GM21576 (cell line): ENCODE measurements around the gene RFX4.

ENCODE experiments used
- ATAC-seq: cut with Tn5 transposase; IDR thresholded peaks from one replicate; pipeline ENCODE4 v1.9.1; 2021; ENCODE audit warnings: mild to moderate bottlenecking, moderate library complexity; ENCODE audit not compliant: unreplicated experiment

RFX4 gene

DNA sequence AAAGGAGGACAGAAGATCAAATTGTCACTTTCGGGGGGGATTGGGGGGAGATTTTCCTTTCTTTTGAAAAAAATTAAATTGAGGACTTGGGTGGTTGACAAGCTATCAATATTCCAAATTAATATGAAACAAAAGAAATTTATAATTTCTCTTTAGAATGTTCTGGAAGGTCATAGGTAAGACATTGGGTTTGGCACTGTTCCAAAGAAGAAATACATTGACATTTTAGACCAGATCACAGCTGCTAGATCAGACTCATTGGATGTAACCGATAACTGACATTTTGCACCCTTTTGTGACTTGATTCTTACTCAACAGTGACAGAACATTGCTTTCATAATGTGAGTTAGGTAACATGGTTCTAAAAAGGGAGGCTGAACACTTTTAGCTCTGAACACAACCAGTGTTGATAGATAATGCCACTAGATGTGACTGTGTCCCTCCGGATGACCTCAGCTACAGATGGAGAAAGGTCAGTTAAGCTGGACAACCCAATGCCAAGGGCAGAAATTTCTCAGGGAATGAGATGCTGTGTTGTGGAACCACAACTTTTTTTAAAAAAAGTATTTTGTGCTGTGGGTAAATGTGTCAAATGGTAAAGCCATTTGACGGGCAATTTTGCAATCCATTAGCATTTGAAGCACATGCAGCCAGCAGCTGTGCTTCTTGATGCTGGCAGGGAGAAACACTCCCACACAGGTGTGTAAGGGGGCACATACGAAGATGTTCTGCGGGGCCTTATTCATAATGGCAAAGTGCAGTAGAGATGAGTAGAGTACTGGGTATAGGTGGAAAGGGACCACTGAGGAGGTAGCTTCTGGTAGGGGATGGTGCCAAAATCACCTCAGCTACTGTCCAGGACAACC lies 62.9 kb downstream of the RFX4 start:
- ATAC-seq = no peak

GRCh38 chr12:106646472-106646871 lies 63.7 kb downstream of the RFX4 start:
- no peak for ATAC-seq

- ATAC-seq = no peak
Observed at GRCh38 chr12:106647793-106648514, 65.2 kb downstream of the RFX4 start.

- no peak for ATAC-seq
Observed at GRCh38 chr12:106648736-106649135, 65.9 kb downstream of the RFX4 start.

DNA sequence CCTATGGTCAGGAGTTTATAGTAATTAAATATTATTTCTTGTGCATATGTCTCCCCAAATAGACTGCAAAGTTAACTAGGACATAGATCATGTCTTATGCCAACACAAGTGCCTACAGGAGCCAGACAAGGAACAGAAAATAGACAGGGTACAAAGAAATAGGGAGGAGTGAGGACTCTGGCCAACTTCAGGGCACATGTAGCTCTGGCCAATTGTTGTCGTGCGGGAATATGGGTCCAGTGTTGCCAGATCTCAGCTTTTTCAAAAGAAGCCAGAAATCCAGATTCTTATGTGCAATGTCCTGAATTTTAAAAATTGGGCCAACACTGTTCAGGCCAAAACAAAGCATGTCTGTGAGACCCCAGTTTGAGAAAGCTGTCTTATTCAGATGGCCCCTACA lies 68.7 kb downstream of the RFX4 start:
- no peak for ATAC-seq

DNA sequence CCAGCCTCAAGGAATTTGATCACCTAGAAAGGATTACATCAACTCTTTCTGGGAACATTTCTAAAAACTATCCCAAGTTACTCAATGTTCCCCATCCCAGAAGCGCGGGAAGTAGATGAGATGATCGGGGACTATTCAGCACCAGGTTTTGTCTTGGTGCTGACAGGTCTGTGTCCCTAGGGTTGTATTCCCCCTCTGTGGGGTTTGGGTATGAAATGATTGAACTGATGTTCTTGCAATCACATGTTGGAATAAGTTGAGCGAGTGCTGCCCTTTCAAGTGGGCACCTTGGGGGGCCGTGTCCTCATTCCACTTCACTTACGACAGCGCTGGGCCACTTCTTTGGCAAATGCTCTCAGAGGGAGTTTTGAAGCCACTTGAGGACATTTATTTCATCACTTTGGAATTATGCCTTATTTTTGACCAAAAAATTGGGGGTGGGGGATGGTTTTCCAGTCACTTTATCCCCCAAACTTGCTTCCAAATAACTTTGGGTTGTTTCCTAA lies 69.8 kb downstream of the RFX4 start:
- ATAC-seq = no peak

DNA sequence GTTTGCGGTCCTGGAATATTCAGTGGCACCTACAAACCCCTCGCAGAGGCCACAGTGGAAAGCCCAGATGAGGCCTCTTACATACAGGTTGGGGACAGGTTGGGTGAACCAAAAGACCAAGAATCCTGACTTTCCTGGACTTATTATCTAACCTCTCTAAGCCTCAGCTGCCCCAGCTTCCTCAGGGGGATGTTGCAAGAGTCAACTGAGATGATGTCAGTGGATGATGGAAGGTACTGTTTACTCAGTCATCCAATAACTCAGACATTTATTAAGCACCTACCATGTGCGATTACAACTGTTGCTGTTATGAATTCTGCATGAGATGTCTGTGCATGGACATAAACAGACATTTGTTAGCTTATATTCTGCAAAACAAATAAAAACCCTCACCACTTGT lies 72.8 kb downstream of the RFX4 start:
- ATAC-seq = no peak

DNA sequence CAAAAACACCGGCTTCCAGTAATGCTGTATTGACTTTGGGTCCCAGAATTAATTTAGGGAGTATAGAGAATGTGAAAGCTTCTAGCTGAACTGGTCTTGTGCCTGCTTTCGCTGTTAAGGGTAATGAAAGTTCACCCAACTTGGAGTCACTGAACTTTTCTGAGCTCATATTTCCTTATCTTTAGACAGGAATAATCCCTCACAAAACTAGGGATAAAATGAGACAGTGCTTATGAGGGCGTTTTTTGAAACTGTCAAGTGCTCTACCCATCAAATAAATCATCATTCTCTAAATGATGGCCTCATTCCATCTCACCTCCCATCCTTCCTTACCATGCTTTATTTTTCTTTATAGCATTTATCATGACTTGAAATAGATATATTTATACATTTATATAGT lies 74.7 kb downstream of the RFX4 start:
- ATAC-seq = no peak

DNA sequence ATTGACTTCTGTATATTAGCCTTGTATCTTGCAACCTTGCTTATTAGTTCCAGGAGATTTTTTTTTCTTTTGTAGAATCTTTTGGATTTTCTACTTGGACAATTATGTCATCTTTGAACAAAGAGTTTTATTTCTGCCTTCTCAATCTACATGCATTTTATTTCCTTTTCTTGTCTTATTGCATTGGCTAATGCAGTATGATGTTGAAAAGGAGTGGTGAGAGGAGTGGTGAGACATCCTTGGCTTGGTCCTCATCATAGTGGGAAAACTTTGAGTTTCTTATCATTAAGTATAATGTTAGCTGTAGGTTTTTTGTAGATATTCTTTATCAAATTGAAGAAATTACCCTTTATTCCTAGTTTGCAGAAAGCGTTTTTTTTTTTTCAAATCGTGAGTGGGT lies 80.6 kb downstream of the RFX4 start:
- no peak for ATAC-seq

DNA sequence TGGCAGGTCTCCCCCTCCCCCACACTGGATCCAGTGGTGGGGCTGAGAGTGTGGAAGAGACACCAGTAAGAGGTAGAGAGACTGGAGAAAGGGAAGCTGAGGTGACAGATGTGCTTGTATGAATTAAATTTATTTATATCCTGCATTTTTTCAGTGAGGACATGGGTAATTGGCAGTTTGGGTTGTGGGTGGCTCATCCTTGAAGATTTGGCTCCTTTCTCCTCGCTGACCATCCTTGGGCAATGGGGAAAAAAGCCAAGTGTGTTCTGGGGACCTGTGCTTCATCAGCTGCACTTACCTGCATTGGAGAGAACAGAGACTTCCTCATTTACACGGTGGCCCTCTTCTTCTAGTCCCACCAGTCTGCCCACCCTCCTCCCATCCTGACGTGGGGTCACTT lies 86.4 kb downstream of the RFX4 start:
- no peak for ATAC-seq

DNA sequence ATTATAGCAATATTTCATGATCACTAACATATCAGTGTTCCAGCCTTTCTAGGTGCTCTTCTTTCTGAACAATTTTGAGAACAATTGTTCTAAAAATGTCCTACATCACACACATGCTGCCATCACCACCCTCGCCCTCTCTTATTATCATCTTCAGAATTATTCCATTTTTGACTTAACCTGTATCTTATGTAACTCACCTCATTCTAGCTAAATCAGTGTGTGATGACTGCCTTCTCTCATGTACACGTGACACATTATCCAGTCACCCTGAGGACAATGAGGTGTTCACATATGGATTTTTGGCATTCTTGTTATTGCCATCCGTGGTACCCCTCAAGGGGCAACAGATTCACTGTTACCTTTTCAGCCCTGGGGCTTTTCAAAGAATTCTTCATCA lies 87.3 kb downstream of the RFX4 start:
- ATAC-seq = no peak

- no peak for ATAC-seq
Observed at GRCh38 chr12:106671840-106672239, 89.0 kb downstream of the RFX4 start.

- ATAC-seq = no peak
Observed at GRCh38 chr12:106672314-106673025, 89.7 kb downstream of the RFX4 start.

DNA sequence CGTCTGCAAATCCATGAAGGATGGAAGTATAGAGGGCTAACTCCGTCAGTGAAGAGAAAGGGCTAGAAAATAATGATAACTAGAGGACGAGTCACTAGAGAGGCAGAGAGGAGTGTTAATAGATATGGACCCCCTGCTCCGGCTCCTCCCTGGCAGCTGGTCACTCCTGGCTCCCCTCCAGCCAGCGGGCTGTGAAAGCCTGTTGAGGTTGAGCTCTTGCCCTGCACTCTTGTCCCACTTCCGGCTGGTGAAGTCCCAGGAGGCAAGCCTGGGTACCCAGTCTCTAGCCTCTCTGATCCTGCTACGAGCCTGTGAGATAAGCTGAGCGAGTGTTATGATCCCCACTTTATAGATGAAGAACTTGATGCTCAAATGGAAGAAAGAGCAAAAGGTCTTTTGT lies 90.3 kb downstream of the RFX4 start:
- ATAC-seq = no peak

GRCh38 chr12:106675651-106676435 lies 93.0 kb downstream of the RFX4 start:
- ATAC-seq = no peak

DNA sequence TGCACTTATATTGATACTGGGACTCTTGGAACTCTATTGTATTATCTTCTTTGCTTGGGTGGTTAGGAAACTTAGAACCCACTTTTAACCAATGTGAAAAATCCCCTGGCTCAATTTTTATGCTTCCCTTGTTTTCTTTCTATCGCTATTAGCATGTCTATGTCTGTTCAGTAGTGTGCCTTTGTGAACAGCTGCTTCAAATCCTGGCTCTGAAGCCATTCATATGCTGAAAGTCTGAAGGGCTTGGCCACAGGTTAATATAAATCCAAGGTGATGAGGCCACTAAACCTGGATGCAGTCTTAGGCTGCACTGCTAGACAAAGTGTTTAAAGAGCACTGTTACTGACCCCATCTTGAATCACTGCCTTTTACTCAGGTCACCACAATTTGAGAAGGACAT lies 96.8 kb downstream of the RFX4 start:
- no peak for ATAC-seq

GRCh38 chr12:106680280-106680679 lies 97.5 kb downstream of the RFX4 start:
- ATAC-seq = no peak

- ATAC-seq = no peak
Observed at GRCh38 chr12:106681210-106681609, 98.4 kb downstream of the RFX4 start.

DNA sequence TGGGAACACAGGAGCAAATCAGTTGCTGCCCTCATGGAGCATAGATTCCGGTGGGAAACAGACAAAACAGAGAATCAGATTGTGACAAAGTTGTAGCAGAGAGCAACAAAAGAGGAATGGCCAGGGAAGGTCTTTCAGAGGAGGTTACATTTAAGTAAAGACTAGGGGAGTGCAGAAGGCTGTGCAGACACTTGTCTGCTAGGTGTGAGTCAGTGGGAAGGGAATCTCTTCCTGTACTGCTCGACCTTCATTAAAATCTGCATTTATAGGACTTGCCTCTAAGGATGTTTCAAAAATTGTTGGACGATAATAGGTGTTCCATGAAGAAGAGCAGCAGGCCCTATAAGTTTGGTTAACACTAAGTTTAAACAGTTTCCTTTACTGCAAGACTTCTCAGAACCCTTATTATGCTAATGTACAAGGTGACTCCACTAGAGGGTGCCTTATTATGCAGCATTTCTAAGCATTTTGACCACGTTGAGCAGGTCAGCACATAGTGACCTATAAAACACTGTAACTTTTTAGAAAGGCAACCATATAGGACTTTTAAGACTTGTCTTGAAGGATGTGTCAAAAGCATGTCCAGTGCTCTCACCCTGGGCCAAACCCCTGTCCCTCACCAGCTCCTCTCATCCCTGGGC lies 99.9 kb downstream of the RFX4 start:
- ATAC-seq = no peak

DNA sequence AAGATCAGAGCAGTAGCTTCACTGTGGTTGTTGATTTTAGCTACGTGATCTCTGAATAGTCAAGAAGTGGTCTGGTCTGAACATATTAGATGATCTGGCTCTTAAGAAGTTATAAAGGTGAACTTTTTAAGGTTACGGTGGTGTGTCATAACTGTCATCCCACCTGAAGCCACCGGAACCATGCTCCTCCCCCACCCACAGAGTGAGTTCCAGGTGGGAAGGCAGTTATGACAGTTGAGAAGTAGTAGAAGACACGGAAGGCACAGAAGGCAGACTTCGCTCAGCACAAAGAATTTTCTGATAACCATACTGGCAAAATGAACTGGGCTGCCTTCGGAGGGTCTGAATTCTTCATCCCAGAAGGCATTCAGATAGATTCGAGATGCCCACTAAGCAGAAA lies 101.7 kb downstream of the RFX4 start:
- no peak for ATAC-seq
